MM.1S (cell line): Measurements from ENCODE around the gene NFKB2.

ENCODE experiments used
- DNase-seq: peaks from one replicate; pipeline ENCODE4 v3.0.0-alpha.2; 2015
- H2AFZ ChIP-seq: fragments of 300-600 bp; sonication (generic); 2 replicates; pipeline ENCODE4 v1.6.0; 2016; ENCODE audit warnings: antibody characterized with exemption, low read length
- H3F3A ChIP-seq: fragments of 300-600 bp; sonication (generic); 2 replicates; pipeline ENCODE4 v1.6.1; 2016; ENCODE audit warnings: mild to moderate bottlenecking, antibody characterized with exemption, low read length, moderate library complexity, mixed read lengths; ENCODE audit not compliant: insufficient read depth
- H3K27ac ChIP-seq: fragments of 300-600 bp; sonication (generic); 2 replicates; pipeline ENCODE4 v1.5.1; 2016; ENCODE audit warnings: mild to moderate bottlenecking, low read length
- H3K27me3 ChIP-seq: fragments of 300-600 bp; sonication (generic); replicated peaks from 2 replicates; pipeline ENCODE4 v1.6.0; 2016; ENCODE audit warnings: low read length; ENCODE audit not compliant: insufficient read depth
- H3K36me3 ChIP-seq: fragments of 300-600 bp; sonication (generic); replicated peaks from 2 replicates; pipeline ENCODE4 v1.6.1; 2016; ENCODE audit warnings: mild to moderate bottlenecking, low read length, mixed read lengths; ENCODE audit not compliant: insufficient read depth
- H3K4me1 ChIP-seq: fragments of 300-600 bp; sonication (generic); 2 replicates; pipeline ENCODE4 v1.6.1; 2016; ENCODE audit warnings: low read length, mixed read lengths
- H3K4me2 ChIP-seq: fragments of 300-600 bp; sonication (generic); 2 replicates; pipeline ENCODE4 v1.6.0; 2016; ENCODE audit warnings: low read depth, low read length
- H3K4me3 ChIP-seq: fragments of 300-600 bp; sonication (generic); 2 replicates; pipeline ENCODE4 v1.5.1; 2016; ENCODE audit warnings: low read length, mixed read lengths
- H3K79me2 ChIP-seq: fragments of 300-600 bp; sonication (generic); 2 replicates; pipeline ENCODE4 v1.6.1; 2016; ENCODE audit warnings: mixed run types, low read length, mixed read lengths
- H3K9ac ChIP-seq: fragments of 300-600 bp; sonication (generic); 2 replicates; pipeline ENCODE4 v1.6.1; 2016; ENCODE audit warnings: low read length, mixed read lengths
- H3K9me2 ChIP-seq: fragments of 300-600 bp; sonication (generic); replicated peaks from 2 replicates; pipeline ENCODE4 v1.6.1; 2016; ENCODE audit warnings: mild to moderate bottlenecking, low read length, mixed read lengths; ENCODE audit not compliant: insufficient read depth
- H3K9me3 ChIP-seq: fragments of 300-600 bp; sonication (generic); replicated peaks from 2 replicates; pipeline ENCODE4 v1.6.1; 2016; ENCODE audit warnings: mild to moderate bottlenecking, low read length, mixed read lengths; ENCODE audit not compliant: insufficient read depth
- H4K20me1 ChIP-seq: fragments of 300-600 bp; sonication (generic); 2 replicates; pipeline ENCODE4 v1.6.1; 2016; ENCODE audit warnings: mild to moderate bottlenecking, low read length, moderate library complexity, mixed read lengths; ENCODE audit not compliant: insufficient read depth
- CTCF ChIP-seq: fragments of 300-600 bp; sonication (generic); IDR thresholded peaks from 2 replicates; pipeline ENCODE4 v1.5.1; 2016; ENCODE audit warnings: antibody characterized with exemption, low read length, mixed read lengths
- EZH2 ChIP-seq: fragments of 300-600 bp; sonication (generic); optimal IDR thresholded peaks from 2 replicates; pipeline ENCODE3; 2017; ENCODE audit warnings: low read depth, mild to moderate bottlenecking, antibody characterized with exemption, low read length, mixed read lengths
- EZH2phosphoT487 ChIP-seq: fragments of 300-600 bp; sonication (generic); IDR thresholded peaks from 2 replicates; pipeline ENCODE4 v1.6.1; 2018; ENCODE audit warnings: antibody characterized with exemption, low read length

Gene NFKB2

GRCh38 chr10:102419269-102420180 lies 24.0 kb downstream of the NFKB2 start:
- Histone ChIP-seq H3K9ac (peak overlapping the region; percentile 80; the same call in 1 of the 2 replicates), H3K27ac (peak overlapping the region; percentile 74; the same call in 1 of the 2 replicates), H3K9me3 (no peaks in the 10 kb centered on the region), H3K79me2 (peaks cover 4% of the 10 kb centered on the region; the same call in 1 of the 2 replicates), H4K20me1 (no peaks in the 10 kb centered on the region), H3K4me1 (peaks cover 15% of the 10 kb centered on the region), H3K36me3 (no peaks in the 10 kb centered on the region), H2AFZ (peak overlapping the region; percentile 84), H3K4me3 (peak overlapping the region; percentile 86), H3K9me2 (no peaks in the 10 kb centered on the region), H3K27me3 (peaks cover 33% of the 10 kb centered on the region), H3K4me2 (peak overlapping the region; percentile 100), H3F3A (peaks cover 22% of the 10 kb centered on the region)
- TF ChIP-seq EZH2 (no peak), CTCF (no peak), EZH2phosphoT487 (no peak)
- DNase-seq = peak; percentile 69

GRCh38 chr10:102420181-102420713 lies 24.7 kb downstream of the NFKB2 start:
- Histone ChIP-seq H3K4me1 (peaks cover 15% of the 10 kb centered on the region), H3K4me2 (peak overlapping the region; percentile 100), H3K9ac (peak overlapping the region; percentile 80; the same call in 1 of the 2 replicates), H3K27ac (peak overlapping the region; percentile 74; the same call in 1 of the 2 replicates), H3K4me3 (peak overlapping the region; percentile 86), H3K79me2 (peaks cover 4% of the 10 kb centered on the region; the same call in 1 of the 2 replicates), H2AFZ (peak overlapping the region; percentile 84), H3K27me3 (peaks cover 26% of the 10 kb centered on the region), H3K36me3 (no peaks in the 10 kb centered on the region), H3K9me3 (no peaks in the 10 kb centered on the region), H3F3A (peaks cover 22% of the 10 kb centered on the region), H4K20me1 (no peaks in the 10 kb centered on the region), H3K9me2 (no peaks in the 10 kb centered on the region)
- TF ChIP-seq CTCF (no peak), EZH2 (no peak), EZH2phosphoT487 (no peak)
- no peak for DNase-seq

- H3K4me2 ChIP-seq = peak within 1 kb of the TSS; percentile 100
- H2AFZ ChIP-seq = peak within 1 kb of the TSS; percentile 84
- no peaks in the 10 kb centered on the region for H3K9me2 ChIP-seq
- peak; percentile 98 for DNase-seq
- H3F3A ChIP-seq = peaks cover 22% of the 10 kb centered on the region
- H4K20me1 ChIP-seq = no peaks in the 10 kb centered on the region
- H3K9me3 ChIP-seq = no peaks in the 10 kb centered on the region
- peak within 1 kb of the TSS; percentile 86 for H3K4me3 ChIP-seq
- peak within 1 kb of the TSS; percentile 74; the same call in 1 of the 2 replicates for H3K27ac ChIP-seq
- TF ChIP-seq CTCF (no peak), EZH2 (no peak), EZH2phosphoT487 (no peak)
- H3K27me3 ChIP-seq = peaks cover 19% of the 10 kb centered on the region
- H3K79me2 ChIP-seq = peaks cover 4% of the 10 kb centered on the region; the same call in 1 of the 2 replicates
- H3K9ac ChIP-seq = peak within 1 kb of the TSS; percentile 80
- peaks cover 15% of the 10 kb centered on the region for H3K4me1 ChIP-seq
- H3K36me3 ChIP-seq = no peaks in the 10 kb centered on the region
Observed at GRCh38 chr10:102420714-102421506, 25.4 kb downstream of the NFKB2 start, which contains the start of gene FBXL15. Gene FBXL15 (plus strand): TSS chr10:102420836. CDS start chr10:102421130, 294 bp downstream.
